GM10248 (cell line): ENCODE data around the gene ACOT4.
A peak's percentile ranks its signal among the peaks of the same experiment; 100 is the strongest.
"Not testable (repeated sequence)": the region's sequence is repeated elsewhere in the genome, so short reads cannot be mapped to it uniquely, and the experiment has no call there.

Experiments used
- CTCF ChIA-PET: fragments of 300-600 bp; sonication (Branson Sonifier 250); formaldehyde crosslinking; extraction: SDS; loops from one replicate; lab custom pipeline; 2021; ENCODE audit warnings: antibody characterized with exemption; lab: Yijun Ruan, JAX
- POLR2A ChIA-PET: fragments of 350-650 bp; sonication (Branson Sonifier 250); formaldehyde crosslinking; extraction: SDS; loops from one replicate; lab custom pipeline; 2020; ENCODE audit warnings: antibody characterized with exemption; lab: Yijun Ruan, JAX
- DNase-seq: peaks from one replicate; pipeline ENCODE4 v3.0.0; 2012; ENCODE audit errors: extremely low spot score
- TF ChIP-seq, protein P1 (sequence below): IDR thresholded peaks from 2 replicates; pipeline ENCODE4 v1.5.1; 2012; ENCODE audit warnings: mild to moderate bottlenecking, low read depth; ENCODE audit errors: extremely low read depth, missing control alignments, control extremely low read depth

The ACOT4 gene

DNA sequence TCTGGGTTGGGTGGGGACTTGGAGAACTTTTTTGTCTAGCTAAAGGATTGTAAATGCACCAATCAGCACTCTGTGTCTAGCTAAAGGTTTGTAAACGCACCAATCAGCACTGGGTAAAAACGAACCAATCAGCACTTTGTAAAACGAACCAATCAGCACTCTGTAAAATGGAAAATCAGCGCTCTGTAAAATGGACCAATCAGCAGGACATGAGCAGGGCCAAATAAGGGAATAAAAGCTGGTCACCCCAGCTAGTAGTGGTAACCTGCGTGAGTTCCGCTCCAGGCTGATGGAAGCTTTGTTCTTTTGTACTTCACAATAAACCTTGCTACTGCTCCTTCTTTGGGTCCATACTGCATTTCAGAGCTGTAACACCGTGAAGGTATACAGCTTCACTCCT, 24.3 kb upstream of the ACOT4 start:
- no peak for DNase-seq
- TF ChIP-seq, protein P1, sequence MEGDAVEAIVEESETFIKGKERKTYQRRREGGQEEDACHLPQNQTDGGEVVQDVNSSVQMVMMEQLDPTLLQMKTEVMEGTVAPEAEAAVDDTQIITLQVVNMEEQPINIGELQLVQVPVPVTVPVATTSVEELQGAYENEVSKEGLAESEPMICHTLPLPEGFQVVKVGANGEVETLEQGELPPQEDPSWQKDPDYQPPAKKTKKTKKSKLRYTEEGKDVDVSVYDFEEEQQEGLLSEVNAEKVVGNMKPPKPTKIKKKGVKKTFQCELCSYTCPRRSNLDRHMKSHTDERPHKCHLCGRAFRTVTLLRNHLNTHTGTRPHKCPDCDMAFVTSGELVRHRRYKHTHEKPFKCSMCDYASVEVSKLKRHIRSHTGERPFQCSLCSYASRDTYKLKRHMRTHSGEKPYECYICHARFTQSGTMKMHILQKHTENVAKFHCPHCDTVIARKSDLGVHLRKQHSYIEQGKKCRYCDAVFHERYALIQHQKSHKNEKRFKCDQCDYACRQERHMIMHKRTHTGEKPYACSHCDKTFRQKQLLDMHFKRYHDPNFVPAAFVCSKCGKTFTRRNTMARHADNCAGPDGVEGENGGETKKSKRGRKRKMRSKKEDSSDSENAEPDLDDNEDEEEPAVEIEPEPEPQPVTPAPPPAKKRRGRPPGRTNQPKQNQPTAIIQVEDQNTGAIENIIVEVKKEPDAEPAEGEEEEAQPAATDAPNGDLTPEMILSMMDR, result no peak
- ChIA-PET CTCF (interaction anchor here (0.8 to 4.6 kb wide), 10 partner anchors 9 to 66 kb away, joined by 3 to 38 read pairs (median 4); no protein-coding TSS in a partner anchor), POLR2A (no interaction called here)

DNA sequence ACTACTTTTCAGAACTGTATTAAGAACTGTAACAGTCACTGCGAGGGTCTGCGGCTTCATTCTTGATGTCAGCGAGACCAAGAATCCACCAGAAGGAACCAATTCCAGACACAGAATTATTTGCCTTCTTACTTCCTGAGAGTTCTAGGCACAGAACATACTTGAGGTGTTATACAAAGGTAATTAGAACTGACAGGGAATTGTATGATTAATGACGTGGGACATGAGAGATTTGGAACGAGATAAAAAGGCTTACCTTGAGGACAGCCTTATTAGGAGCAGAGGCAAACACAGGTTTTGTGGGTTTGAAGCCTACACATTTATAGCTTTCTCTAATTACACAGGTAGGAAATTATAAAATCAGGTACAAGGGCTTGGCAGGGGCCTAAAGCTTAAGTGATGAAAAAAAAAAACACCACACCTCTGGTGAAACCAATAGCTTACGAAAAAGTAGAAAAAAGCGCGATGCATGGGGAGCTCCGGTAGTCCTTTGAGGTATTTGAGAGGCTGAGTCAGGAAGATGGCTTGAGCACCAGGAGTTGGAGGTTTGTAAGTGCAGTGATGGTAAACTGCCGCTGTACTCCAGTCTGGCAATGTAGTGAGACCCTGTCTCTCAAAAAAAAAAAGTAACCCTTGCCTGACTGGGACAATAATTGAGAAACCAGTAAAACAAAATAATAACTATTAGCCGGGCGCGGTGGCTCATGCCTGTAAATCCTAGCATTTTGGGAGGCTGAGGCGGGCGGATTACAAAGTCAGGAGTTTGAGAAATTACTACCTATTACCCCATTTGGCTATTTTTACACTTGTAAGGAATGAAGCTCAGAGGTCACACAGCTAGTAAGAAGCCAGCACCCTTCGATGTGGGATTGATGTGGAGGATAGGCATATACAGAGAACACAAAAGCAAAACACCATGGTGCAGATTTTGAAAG, 23.5 kb upstream of the ACOT4 start:
- ChIA-PET CTCF (interaction anchor here (0.7 to 4.6 kb wide), 19 partner anchors 8 to 273 kb away, joined by 3 to 38 read pairs (median 4); partner anchors contain the start of genes ACOT6 and HEATR4), POLR2A (interaction anchor here (0.7 kb wide), 2 partner anchors 127 to 181 kb away, joined by 3 to 4 read pairs; no protein-coding TSS in a partner anchor)
- TF ChIP-seq, protein P1, result no peak
- no peak for DNase-seq

DNA sequence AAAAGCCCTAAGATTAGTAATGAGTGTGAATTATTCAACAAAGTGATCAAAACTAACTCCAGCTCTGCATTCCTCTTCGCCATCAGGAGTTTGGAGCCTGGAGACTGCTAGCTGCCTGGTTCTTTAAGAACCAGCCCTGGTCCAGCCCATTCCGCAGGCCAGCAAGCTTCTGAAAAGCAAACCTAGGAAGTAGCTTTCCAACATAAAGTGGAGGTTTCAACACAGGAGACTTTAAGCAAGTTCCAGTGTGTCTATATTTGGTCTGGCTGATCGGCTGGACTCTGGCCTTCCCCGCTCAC, 22.8 kb upstream of the ACOT4 start:
- not testable (repeated sequence) for DNase-seq
- ChIA-PET CTCF (interaction anchor here (0.7 to 4.6 kb wide), 15 partner anchors 9 to 400 kb away, joined by 3 to 38 read pairs (median 4); partner anchors contain the start of genes ACOT6 and HEATR4), POLR2A (interaction anchor here (0.7 kb wide), 2 partner anchors 128 to 181 kb away, joined by 3 to 4 read pairs; no protein-coding TSS in a partner anchor)

DNA sequence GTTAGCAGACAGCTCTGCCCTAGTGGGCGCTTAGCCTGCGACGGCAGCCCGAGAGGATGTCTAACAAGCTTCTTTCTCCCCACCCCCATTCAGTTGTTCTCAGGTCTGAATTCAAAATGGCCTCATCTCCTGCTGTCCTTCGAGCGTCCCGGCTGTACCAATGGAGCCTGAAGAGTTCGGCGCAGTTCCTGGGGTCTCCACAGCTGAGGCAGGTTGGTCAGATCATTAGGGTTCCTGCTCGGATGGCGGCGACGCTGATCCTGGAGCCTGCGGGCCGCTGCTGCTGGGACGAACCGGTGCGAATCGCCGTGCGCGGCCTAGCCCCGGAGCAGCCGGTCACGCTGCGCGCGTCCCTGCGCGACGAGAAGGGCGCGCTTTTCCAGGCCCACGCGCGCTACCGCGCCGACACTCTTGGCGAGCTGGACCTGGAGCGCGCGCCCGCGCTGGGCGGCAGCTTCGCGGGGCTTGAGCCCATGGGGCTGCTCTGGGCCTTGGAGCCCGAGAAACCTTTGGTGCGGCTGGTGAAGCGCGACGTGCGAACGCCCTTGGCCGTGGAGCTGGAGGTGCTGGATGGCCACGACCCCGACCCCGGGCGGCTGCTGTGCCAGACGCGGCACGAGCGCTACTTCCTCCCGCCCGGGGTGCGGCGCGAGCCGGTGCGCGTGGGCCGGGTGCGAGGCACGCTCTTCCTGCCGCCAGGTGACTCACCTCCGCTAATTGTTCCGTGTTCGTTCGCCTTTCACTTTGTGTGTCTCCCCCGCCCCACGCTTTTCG, 22.3 kb upstream of the ACOT4 start, which contains the start of gene ACOT2:
Gene ACOT2, plus strand, starts transcription at position 29 of the 774 bp plus-strand sequence. Its CDS starts 28 bp downstream, at position 57.
- POLR2A ChIA-PET, result interaction anchor here (0.5 to 0.7 kb wide), 2 partner anchors 10 to 128 kb away, joined by 3 to 10 read pairs; no protein-coding TSS in a partner anchor
- CTCF ChIA-PET, result interaction anchor here (0.7 to 4.6 kb wide), 16 partner anchors 10 to 401 kb away, joined by 3 to 38 read pairs (median 4); partner anchors contain the start of genes ACOT6 and HEATR4
- peak; percentile 81 for DNase-seq

DNA sequence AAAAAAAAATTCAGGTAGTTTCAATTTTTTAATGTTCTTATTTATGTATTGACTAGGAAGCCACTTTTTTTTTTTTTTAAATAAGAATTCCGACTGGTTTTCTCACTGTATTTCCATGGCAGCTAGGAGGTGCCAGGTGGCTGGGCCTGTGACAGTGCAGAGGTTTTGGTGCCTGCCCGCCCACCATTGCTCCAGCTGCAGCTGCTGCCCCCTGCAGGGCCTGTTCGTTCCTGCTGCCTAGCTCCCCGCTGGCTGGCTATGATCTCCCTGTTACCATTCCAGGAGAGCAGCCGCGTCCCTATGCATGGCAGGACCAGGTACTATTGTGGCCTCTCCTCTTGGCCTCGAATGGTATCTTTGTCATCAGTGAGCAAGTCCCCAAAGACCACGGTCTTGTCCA, 20.8 kb upstream of the ACOT4 start:
- ChIA-PET CTCF (interaction anchor here (0.6 to 4.6 kb wide), 11 partner anchors 9 to 381 kb away, joined by 3 to 38 read pairs (median 3); partner anchors contain the start of genes ACOT4 and HEATR4), POLR2A (interaction anchor here (0.7 to 1.2 kb wide), 2 partner anchors 12 to 696 kb away, joined by 3 to 4 read pairs; no protein-coding TSS in a partner anchor)
- TF ChIP-seq, protein P1, result peak; percentile 56
- DNase-seq, result peak; percentile 47

DNA sequence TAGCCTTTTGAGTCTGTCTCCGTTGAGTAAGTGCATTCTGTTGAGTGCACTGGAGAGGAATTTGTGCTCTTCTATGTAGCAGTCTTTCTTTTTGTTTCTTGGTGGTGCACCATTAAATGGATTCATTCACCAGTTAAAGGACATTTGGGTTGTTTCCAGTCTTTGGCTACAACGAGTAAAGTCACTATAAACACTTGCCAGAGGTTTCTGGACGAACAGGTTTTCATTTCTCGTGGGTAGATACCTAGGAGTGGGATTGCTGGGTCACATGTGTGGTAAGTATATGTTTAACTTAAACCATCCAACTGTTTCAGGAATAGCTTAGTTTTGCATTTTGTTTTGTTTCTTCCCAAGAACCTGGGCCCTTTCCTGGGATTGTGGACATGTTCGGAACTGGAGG, 18.6 kb upstream of the ACOT4 start:
- DNase-seq, POLR2A ChIA-PET: not testable (repeated sequence)
- CTCF ChIA-PET, result interaction anchor here (0.9 kb wide), 1 partner anchor 75 kb away, joined by 3 read pairs; no protein-coding TSS in a partner anchor

DNA sequence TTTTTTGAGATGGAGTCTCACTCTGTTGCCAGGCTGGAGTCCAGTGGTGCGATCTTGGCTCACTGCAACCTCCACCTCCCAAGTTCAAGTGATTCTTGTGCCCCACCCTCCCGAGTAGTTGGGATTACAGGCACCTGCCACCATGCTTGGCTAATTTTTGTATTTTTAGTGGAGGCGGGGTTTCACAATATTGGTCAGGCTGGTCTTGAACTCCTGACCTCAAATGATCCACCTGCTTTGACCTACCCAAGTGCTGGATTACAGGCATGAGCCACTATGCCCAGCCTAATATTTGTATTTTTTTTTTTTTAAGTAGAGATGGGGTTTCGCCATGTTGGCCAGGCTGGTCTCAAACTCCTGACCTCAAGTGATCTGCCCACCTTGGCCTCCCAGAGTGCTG, 17.9 kb upstream of the ACOT4 start:
- CTCF ChIA-PET, result interaction anchor here (0.9 kb wide), 1 partner anchor 75 kb away, joined by 3 read pairs; no protein-coding TSS in a partner anchor
- POLR2A ChIA-PET, result not testable (repeated sequence)

DNA sequence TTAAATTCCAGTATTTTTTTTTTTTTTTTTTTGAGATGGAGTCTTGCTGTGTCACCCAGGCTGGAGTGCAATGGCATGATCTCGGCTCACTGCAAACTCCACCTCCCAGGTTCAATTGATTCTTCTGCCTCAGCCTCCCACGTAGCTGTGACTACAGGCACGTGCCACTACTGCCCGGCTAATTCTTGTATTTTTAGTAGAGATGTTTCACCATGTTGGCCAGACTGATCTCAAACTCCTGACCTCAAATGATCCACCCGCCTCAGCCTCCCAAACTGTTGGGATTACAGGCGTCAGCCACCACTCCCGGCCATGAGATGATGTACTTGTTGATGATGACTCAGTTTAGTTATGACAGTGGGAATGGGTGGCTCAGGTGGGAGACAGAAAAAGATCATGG, 17.4 kb upstream of the ACOT4 start:
- CTCF ChIA-PET, DNase-seq, POLR2A ChIA-PET: not testable (repeated sequence)

More for the DNA sequence above, 17.9 kb upstream of the ACOT4 start:
- DNase-seq, result not testable (repeated sequence)
